Transverse colon (tissue), 4 donors: ENCODE data around the gene APIP. TPM values are rescaled to one million over a fixed set of nuclear protein-coding genes. Genes with fewer than 3 reads are reported as not detected.

Experiments
- small RNA-seq, 4 donors: library from RNA; depleted of rRNA; stranded (forward); fragments of <200 nt; gene quantifications; one replicate each; pipeline ENCODE3, GENCODE V24; 2016
- total RNA-seq, 4 donors: library from RNA; depleted of rRNA; stranded (reverse); fragments of >200 nt; gene quantifications; one replicate each; pipeline ENCODE4 v1.1.0, GENCODE V29; 2016

APIP gene
- total RNA-seq, 4 donors from 2014 or later = 9.2 to 44.3 (median 14.6) TPM

Small RNA genes lying within 50 kb of the gene (small RNA-seq; reads per million reads assigned to genes)
- 0 to 1.1 (median 0.07) reads per million in 4 donors for gene MIR1343

Other genes starting within 250 kb of the APIP start
- 10 to 100 TPM; 26.7 to 37.0 (median 36.7) TPM for gene PDHX, start 239 bp upstream of the APIP start, total RNA-seq
- 100 to 1,000 TPM in 3 of 4 donors, 10 to 100 TPM in 1; 56.3 to 182 (median 114) TPM for gene CD44, start 222.8 kb upstream of the APIP start, total RNA-seq